Posterior cingulate gyrus (tissue), 11 donors: Measurements from ENCODE around the gene SLC6A17.

Experiments used
- DNase-seq, 10 donors: peaks; one replicate each; pipeline versions ENCODE4 v3.0.0 to v3.0.0-alpha.2; 2020 to 2021; ENCODE audit warnings: mixed read lengths in 3 of 10
- intact Hi-C: fragments of 100-400 bp; cut with DNase I; formaldehyde crosslinking; loops from one replicate; pipeline ENCODE4 v1.15.1; 2023

The SLC6A17 gene

DNA sequence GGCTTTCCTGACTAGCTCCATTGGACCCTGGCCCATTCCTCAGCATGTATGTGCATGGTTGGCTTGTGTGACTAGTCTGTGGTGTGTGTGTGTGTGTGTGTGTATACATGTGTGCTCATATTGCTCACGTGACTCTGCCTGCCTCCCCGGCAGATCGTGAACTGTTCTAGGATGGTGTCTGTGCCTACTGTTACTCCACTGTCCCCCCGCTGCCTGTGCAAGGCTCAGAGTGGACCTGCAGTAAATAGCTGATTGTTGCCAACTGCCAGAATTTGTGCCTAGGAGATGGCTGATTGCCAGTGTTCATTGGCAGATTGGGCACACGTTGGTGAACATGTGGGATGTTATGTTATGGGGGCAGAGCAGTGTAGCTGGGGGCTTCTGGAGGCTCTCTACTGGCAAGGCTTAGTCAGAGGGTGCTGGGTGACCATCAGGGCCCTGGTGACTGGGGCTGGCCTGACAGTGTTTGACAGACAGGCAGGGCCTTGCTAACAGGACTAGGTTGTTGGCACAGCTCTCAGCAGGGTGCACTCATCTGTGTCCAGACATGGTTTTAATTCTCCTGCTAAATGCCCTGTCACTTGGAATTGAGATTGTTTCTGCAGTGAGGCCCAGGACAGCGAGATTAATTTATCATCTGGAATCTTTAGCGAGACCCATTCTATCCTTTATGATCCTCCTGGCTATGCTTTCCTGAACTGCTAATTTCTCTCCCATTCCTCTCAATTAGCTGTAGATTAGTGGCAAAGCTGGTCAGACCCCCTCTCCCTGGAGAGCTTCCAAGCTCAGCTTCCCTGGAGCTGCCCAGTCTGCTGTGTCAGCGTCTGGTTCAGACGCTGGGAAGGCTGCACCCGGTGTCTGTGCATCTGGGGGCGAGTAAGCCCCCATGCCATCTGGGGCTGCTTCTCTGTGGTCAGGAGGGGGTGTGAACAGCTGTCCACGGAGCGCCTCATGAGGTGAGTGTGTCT is 20.8 kb downstream of the SLC6A17 start:
- intact Hi-C loops = no loop called here
- DNase-seq = peak in 2 of 10 donors; percentile 75 to 82

DNA sequence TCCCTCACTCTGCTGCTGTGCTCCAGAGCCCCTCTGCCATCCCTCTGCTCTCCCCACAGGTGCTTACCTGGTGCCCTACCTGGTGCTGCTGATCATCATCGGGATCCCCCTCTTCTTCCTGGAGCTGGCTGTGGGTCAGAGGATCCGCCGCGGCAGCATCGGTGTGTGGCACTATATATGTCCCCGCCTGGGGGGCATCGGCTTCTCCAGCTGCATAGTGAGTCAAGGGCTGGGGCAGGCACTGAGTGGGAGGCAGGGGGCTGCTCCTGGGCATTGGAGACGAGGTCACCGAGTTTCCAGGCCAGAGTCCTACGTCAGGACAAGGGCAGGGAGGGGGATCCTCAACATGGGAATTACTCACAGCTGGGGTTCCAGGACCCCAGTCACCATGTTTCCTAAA is 21.7 kb downstream of the SLC6A17 start:
- intact Hi-C loops = no loop called here
- no peak for DNase-seq

DNA sequence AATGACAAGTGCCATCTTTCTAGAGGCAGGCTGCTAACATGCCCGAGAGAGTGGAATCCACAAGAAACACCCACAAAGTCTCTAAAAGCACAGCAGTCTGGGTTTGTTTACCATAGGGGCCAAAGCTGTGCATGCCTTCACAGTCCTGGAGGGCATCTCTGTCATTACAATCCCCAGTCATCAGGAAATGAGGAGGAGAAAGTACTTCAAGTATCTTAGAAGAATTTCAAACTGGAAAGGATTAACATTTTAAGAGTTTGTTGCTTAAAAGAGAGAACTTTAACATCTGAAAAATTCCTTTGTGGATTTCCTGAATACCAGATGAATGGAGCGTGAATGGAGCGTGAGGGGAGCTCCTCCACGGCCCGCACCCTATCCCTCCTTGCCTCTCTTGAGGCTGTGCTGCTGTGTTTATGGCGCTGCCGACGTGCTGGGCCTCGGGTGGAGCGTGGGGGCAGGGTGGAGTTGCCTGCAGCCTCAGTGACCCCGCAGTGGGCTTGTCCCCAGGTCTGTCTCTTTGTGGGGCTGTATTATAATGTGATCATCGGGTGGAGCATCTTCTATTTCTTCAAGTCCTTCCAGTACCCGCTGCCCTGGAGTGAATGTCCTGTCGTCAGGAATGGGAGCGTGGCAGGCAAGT is 23.3 kb downstream of the SLC6A17 start:
- intact Hi-C loops = no loop called here
- DNase-seq = no peak

DNA sequence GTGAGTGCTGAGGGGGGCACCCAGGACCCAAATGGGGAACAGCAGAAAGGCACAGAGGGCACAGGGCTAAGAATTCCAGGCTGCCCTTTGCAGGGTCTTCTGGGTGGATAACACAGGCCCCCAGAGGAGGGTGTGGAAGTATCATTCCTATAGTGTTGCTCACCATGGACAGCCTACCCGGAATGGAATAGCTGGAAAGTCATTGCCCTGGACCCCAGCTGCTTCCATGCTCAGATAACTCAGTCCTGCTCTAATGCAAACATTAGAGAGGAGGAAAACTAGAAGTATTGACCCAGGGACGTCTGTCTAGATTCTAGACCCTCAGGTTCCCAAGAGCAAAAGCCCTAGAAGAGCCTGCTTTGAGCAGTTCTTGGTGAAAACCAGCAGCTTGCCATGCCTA is 24.7 kb downstream of the SLC6A17 start:
- intact Hi-C loops = no loop called here
- no peak for DNase-seq

DNA sequence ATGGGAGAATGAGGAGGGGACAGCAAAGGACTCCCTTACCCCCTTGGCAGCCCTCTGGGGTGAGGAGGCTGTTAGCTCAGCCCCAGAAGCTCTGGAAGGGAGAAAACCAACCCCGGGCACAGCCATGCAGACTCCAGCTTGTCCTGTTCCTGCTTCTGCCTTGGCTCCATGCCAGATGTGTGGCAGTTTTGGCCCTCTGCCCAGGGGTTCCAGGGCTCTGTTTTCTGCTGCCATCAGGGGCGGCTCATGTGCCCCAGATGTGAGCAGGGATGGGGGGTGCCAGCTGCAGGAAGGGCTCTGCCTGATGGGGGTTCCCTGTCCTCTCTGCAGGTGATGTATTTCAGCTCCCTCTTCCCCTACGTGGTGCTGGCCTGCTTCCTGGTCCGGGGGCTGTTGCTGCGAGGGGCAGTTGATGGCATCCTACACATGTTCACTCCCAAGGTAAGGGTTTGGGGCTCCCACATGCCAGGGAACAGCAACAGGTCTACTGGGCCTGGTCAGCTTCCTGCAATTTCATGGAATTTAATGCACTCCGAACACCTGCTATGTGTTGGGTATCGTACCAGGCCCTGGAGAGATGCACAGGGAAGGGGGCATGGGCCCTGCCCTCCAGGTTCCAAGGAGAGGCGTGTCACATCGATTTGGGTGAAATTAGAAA is 26.1 kb downstream of the SLC6A17 start:
- DNase-seq = peak in 8 of 10 donors; percentile 50 to 92 (median 66)
- intact Hi-C loops = no loop called here

DNA sequence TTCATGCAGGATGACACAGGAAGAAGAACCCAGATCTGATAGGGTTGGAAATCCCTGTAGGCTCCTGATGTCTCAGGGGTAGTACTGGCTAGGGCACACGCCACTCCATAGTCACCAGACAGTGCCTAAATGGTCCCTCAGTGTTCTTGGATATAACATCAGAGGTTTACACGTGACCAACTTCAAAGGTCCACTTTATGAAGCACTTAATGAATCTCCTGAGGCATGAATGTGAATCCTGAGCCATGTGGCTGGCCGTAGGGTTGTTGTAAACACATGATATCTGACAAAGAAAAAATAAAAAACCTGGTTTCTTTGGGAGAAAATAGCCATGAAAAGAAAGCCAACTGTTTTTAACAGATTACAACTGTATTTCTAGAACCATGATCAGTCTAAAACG is 27.5 kb downstream of the SLC6A17 start:
- intact Hi-C loops = no loop called here
- DNase-seq = no peak

DNA sequence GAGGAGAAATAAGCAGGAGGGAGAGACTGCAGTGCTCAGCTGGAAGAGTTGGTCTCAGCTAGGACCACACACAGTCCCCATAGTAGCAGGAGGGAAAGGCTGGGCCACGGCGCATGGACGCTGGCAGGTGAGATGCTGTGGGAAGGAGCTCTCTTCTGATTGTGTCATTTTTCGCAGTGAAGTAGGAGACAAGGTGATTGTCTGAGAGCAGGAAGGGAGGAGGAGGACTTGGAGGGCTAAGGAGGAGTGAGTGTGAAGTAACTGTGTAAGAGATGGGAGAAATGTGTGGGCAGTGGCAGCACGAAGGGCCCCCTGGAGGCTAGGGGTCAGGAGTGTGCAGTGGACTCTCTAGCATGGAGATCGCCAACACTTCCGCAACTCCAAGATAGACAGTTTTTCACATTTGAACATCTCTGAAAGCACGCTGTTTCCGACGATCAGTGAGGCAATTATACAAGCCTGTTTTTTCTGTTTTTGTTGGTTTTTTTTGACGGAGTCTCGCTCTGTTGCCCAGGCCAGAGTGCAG is 33.4 kb downstream of the SLC6A17 start:
- intact Hi-C loops = no loop called here
- peak in 2 of 10 donors; percentile 5 to 43 for DNase-seq

DNA sequence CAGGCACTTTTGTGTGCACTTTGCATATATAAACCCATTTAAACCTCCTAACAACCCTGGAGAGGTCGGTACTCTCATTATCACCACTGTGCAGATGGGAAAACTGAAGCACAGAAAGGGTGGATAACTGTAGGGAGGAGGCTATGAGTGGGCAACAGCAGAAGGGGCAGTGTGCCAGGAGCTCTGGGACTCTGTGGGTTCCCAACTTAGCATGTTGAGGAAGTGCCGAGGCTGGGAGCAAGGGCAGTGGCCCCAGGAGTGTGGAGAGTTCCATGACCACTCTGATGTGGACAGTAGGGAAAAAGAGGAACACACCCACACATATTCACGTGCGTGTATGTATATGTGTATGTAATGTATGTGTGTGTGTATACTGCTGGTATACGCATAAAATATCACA is 34.2 kb downstream of the SLC6A17 start:
- peak in 2 of 10 donors; percentile 56 to 80 for DNase-seq
- intact Hi-C loops = no loop called here

DNA sequence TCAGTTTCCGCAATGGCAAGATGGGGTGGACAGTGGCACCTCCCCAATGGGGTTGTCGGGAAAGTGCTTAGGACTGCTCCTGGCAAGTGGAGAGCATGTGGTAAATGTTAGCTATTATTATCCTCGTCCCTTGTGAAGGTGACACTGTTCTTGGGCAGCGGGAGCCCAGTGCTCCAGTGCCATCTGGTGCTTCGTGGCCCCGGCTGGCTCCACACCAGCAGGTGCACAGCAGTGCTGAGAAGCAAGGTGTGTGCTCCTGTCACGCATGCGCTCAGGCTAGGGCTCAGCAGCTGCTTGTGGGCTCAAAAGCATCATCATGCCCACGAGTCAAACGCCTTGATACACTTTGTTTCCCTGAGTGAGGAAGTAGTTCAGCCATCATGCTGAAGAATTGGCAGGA is 34.9 kb downstream of the SLC6A17 start:
- DNase-seq = peak in 2 of 10 donors; percentile 77 to 88
- intact Hi-C loops = no loop called here

DNA sequence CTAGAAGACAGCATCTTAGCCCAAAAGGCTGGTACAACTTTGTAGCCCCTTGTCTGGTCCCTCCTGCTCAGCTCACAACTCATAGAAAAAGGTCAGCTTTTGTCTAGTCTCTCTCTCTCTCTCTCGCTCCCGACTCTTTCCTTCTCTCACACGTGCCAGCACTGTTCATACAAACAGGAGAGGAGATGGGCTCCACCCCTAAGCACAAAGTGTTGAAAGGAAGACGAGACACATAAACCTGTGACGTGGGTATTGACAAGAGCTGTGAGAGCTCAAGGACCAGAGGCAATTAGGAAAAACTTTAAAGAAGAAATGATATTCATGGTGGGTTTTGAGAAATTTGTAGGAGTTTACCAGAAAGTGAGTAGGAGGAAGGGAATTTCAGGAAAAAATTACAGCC is 36.3 kb downstream of the SLC6A17 start:
- intact Hi-C loops = no loop called here
- no peak for DNase-seq

DNA sequence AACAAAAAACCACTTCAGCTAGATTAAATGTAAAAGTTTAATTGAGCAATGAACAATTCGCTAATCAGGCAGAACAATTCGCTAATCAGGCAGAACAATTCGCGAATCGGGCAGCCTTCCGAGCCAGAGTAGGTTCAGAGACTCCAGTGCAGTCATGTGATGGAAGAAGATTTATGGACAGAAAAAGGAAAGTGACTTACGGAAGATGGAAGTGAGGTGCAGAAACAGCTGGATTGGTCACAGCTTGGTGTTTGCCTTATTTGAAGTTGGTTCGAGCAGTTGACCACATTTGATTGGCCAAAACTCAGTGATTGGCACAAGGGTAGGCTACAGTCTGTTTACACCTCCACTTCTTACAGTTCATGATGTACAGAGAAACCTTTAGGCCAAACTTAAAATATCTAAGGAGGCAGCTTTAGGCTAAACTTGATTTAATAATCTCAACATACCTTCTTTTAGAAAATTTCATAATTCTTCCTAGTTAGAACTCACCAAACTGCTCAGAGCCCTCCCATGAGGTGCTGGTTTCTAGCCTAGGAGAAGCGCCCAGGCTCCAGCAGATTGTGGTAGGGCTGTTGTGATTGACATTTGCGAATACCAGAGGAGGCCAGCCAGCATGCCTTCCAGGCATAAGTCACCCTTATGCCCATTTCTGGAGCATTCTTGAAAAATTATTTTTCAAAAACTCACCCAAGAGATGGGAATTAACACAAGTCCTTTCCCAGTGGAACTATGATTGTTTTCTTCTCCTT is 37.0 kb downstream of the SLC6A17 start:
- intact Hi-C loops = no loop called here
- peak in 1 of 10 donors; percentile 55 for DNase-seq

DNA sequence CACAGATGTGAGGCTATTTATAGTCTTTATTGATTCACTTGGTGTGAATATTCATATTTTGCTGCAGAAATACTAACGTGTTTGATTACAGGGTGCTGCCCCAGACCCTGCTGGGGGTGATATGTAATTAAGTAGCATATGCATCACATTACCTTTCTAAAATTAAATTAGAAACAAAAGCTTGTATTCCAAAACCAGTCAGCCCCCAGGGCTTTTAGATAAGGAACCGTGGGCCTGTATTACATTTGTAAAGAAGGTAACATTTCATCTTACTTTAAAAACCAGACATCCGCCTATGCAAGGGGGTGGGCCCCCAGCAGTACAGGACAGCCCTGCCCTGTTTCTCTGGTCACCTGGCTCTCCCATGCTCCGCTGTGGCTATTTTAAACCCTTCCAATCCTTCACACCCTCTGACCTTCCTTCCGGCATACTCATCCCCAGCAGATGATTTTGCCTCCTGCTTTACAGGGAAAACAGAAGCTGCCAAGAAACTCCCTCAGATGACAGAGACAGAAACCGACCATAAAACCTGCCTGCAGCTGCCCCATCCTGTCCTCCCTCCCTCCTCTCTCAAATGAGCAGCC is 37.8 kb downstream of the SLC6A17 start:
- DNase-seq = peak in 1 of 10 donors; percentile 82
- intact Hi-C loops = no loop called here

DNA sequence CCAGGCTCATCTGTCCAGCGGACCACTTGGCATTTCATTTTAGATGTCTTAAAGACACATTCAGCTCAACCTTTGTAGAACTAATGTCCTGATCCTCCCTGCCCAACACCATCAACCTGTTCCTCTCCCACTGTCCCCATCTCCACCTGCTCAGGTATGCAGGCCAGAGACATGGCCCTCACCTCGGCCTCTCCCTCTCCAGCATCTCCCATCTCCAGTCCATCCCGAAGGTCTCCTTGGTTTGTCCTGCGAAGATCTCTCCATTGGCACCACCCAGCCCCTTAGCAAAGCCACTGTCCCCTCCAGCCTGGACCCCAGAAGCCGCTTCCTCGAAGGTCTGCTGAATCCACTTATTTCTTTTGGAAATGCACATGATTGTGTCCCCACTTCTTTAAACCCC is 38.9 kb downstream of the SLC6A17 start:
- no peak for DNase-seq
- intact Hi-C loops = no loop called here

DNA sequence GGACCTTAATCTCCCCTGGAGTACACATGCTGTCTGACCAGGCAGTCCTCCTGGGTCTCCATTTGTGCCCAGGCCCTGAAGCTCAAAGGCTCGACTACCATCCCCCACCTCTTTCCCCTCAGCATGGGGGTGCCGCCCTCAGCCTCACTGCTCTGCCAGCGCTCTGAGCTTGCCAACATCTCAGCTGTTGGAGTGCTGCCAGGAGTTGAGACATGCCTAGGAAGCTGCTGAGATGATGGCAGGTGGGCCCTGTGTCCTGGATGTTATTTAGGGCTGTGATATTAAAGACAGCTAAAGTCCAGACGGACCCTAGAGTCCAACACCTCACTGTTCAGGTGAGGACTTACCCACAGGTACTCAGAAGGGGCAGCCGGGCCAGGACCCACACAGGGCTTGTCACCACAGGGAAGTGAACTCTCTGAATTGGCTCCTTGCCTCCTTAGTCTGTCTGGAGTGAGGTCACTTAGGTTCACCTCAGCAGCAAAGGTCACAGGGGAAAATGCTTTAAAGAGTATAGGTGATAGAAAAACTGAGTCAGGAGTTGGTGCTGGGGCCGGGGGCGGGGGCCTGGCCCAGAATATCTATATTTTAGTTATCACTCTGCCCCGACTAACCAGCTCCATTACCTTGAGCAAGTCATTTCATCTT is 40.1 kb downstream of the SLC6A17 start:
- peak in 3 of 10 donors; percentile 35 to 91 (median 55) for DNase-seq
- intact Hi-C loops = no loop called here

DNA sequence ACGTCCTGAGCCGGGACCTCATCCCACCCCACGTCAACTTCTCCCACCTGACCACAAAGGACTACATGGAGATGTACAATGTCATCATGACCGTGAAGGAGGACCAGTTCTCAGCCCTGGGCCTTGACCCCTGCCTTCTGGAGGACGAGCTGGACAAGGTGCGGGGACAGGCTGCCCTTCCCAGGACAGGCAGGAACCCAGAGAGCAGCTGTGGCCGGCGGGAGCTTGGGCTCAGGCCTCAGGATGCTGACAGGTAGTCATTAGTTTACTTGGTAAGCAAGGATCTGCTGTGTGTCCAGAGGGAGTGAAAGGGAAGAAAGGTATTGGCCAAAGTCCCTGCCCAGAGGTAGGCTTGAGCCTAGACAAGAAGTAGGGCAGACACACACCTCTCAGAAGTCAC is 42.2 kb downstream of the SLC6A17 start:
- intact Hi-C loops = no loop called here
- no peak for DNase-seq

DNA sequence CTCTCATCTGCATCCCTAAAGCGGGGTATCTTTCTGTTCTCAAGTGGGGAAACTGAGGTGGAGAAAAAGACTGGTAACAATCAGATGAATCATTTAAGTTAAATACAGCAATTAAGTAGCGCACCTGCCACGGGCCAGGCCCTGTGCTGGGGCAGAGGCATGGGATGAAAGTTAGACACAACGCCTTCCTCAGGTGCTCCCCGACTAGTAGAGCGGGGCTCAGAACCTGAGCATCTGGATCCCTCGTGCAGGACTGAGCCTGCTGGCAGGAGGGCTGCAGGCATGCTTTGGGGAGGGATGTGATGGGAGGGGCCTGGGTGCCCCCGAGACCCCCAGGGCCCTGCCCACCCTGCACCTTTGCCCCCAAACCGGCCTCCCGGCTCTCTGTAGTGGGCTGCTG is 44.9 kb downstream of the SLC6A17 start:
- intact Hi-C loops = no loop called here
- DNase-seq = peak in 1 of 10 donors; percentile 54

DNA sequence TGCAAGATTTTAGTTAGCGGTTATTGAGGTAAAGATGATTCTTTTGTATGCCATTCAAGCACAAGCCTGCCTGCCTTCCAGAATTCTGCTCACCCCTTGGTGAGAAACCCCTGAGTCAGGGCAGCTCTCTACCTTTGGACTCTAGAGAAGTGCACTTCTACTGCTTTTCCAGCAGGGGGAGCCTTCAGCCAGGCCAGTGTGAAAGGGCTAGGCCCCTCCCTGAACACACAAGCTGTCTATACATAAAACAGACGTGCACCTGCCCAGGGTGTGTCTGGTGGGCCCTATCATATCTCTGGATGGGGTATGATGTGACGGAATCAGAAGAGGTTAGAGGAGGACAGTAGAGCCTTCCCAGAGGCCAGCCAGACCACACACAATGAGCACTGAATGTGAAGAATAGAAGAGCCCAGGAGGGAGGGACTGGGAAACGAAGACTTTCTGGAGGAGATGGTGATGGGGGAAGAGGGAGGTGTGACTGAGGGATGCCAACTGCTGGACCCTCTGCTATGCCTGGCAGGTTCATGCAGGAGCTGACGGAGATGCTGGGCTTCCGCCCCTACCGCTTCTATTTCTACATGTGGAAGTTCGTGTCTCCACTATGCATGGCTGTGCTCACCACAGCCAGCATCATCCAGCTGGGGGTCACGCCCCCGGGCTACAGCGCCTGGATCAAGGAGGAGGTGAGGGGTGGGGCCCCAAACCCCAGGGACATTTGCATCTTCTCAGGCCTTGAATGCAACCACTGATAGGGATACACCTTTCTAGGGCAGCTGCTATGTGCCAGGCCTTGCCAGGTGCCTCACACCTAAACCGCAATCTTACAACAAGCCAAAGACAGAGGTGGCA is 46.8 kb downstream of the SLC6A17 start:
- intact Hi-C loops = no loop called here
- peak in 2 of 10 donors; percentile 69 to 88 for DNase-seq

DNA sequence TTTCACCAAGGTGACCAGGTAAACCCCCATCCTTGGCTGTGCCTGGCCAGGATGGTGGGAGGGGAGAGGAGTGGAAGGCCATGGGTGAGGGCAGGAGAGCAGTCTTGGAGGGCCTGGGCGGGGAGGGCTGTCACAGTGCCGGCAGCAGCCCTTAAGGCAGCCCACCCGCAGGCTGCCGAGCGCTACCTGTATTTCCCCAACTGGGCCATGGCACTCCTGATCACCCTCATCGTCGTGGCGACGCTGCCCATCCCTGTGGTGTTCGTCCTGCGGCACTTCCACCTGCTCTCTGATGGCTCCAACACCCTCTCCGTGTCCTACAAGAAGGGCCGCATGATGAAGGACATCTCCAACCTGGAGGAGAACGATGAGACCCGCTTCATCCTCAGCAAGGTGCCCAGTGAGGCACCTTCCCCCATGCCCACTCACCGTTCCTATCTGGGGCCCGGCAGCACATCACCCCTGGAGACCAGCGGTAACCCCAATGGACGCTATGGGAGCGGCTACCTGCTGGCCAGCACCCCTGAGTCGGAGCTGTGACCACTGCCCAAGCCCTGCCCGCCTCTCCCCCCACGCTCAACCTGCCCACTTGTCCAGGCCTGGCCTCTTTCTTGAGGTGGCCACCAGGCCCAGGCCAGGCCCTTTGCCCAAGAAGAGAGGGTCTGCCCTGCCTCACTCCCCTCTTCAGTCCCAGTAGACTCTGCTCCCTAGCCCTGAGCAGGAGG is 47.8 kb downstream of the SLC6A17 start:
- DNase-seq = peak in 2 of 10 donors; percentile 65 to 74
- intact Hi-C loops = no loop called here
